Measurements from ENCODE around the gene CSAG1. TPM values are rescaled to one million over a fixed set of nuclear protein-coding genes. Genes with fewer than 3 reads are reported as not detected.
"Not testable (repeated sequence)": the region's sequence is repeated elsewhere in the genome, so short reads cannot be mapped to it uniquely, and the experiment has no call there.

CSAG1 gene
- total RNA-seq, 1 experiment from 2014 or later: not detected

- H3K4me1 ChIP-seq (ENCODE audit: control insufficient read depth, insufficient read depth, low read length); BruUV-seq (replicated peaks); intact Hi-C loops (cut with micrococcal nuclease; ENCODE audit: unreplicated experiment); ATAC-seq; CTCF ChIA-PET; H3K27ac ChIP-seq (ENCODE audit: low read length); POLR2A ChIA-PET; in situ Hi-C loops (cut with HindIII; ENCODE audit: low pct_unique_long_range_greater_than_20kb, low sequenced_read_pairs); H3K4me3 ChIP-seq (ENCODE audit: low read depth in 2 of 2, low read length in 2 of 2); H3K36me3 ChIP-seq (ENCODE audit: control insufficient read depth, insufficient read depth, low read length); H3K9me3 ChIP-seq (ENCODE audit: control insufficient read depth, insufficient read depth, low read depth, low read length); H3K27me3 ChIP-seq (ENCODE audit: control insufficient read depth, insufficient read depth, low read length); DNase-seq (ENCODE audit: low read depth, low spot score): not testable (repeated sequence)
Measured at GRCh38 chrX:152759544-152759943, 26.0 kb upstream of the CSAG1 start.

GRCh38 chrX:152758918-152759317 is 25.4 kb upstream of the CSAG1 start, which contains the start of gene CSAG3:
Gene CSAG3, plus strand, starts transcription at chrX:152759218.
- intact Hi-C loops (cut with micrococcal nuclease; ENCODE audit: unreplicated experiment); BruUV-seq (replicated peaks); DNase-seq (ENCODE audit: low read depth, low spot score); POLR2A ChIA-PET; H3K36me3 ChIP-seq (ENCODE audit: control insufficient read depth, insufficient read depth, low read length); ATAC-seq; H3K4me3 ChIP-seq (ENCODE audit: low read depth in 2 of 2, low read length in 2 of 2); H3K4me1 ChIP-seq (ENCODE audit: control insufficient read depth, insufficient read depth, low read length); H3K27ac ChIP-seq (ENCODE audit: low read length); H3K27me3 ChIP-seq (ENCODE audit: control insufficient read depth, insufficient read depth, low read length); H3K9me3 ChIP-seq (ENCODE audit: control insufficient read depth, insufficient read depth, low read depth, low read length); CTCF ChIA-PET; in situ Hi-C loops (cut with HindIII; ENCODE audit: low pct_unique_long_range_greater_than_20kb, low sequenced_read_pairs): not testable (repeated sequence)

GRCh38 chrX:152754871-152755270 is 21.4 kb upstream of the CSAG1 start:
- intact Hi-C loops (cut with micrococcal nuclease; ENCODE audit: unreplicated experiment); ATAC-seq; DNase-seq (ENCODE audit: low read depth, low spot score); H3K4me3 ChIP-seq (ENCODE audit: low read depth in 2 of 2, low read length in 2 of 2); H3K36me3 ChIP-seq (ENCODE audit: control insufficient read depth, insufficient read depth, low read length); H3K4me1 ChIP-seq (ENCODE audit: control insufficient read depth, insufficient read depth, low read length); H3K27me3 ChIP-seq (ENCODE audit: control insufficient read depth, insufficient read depth, low read length); H3K27ac ChIP-seq (ENCODE audit: low read length); BruUV-seq (replicated peaks); CTCF ChIA-PET; H3K9me3 ChIP-seq (ENCODE audit: control insufficient read depth, insufficient read depth, low read depth, low read length); POLR2A ChIA-PET; in situ Hi-C loops (cut with HindIII; ENCODE audit: low pct_unique_long_range_greater_than_20kb, low sequenced_read_pairs): not testable (repeated sequence)

DNA sequence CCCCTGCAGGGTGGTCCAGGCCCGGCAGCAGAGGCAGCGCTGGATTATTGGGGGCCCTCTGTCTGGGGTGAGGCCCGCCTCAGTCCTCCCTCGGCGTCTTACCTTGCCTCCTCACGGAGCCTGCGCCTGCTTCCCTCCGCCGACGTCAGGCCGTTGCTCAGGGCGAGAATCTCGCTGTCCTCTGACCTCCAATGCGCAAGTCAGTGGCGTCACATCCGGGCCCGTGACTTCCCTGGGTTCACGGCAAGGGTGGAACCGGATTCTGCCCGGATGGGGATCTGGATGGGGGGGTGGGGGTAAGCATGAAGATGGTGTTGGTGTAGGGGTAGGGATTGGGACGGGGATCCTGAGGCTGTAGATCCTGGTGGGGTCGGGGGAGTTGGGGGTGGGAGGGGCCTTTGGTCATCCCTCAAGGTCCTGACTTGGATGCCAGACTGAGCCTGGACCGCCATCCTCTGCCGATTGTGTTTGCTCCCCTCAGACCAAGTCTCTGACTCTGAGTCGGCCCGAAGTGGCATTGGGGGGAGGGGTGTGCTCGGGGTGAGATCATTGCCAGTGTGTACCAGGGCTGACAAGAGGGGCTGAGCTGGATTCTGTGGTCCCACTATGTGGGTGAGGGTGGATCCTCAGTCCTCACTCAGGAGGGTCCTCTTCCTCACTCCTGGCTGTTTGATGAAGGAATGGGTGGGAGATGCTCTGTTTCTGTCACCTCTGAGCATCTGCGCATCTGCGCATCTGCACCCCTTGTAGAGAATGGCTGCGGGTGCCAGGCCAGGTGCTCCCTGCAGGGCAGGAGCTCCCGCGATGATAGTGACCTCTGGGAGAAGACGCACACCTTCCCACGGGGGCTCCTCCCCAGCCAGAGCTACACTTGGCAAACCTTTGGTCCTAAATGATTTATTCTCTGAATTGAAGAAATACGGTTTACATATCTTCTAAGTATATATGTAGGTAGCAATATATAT is 20.4 kb upstream of the CSAG1 start, which contains the start of gene MAGEA2:
Gene MAGEA2, minus strand, starts transcription at position 157 of the 965 bp plus-strand sequence. CDS start 2,479 bp downstream, outside the sequence.
- DNase-seq (ENCODE audit: low read depth, low spot score); H3K9me3 ChIP-seq (ENCODE audit: control insufficient read depth, insufficient read depth, low read depth, low read length); H3K27ac ChIP-seq (ENCODE audit: low read length); H3K36me3 ChIP-seq (ENCODE audit: control insufficient read depth, insufficient read depth, low read length); CTCF ChIA-PET; ATAC-seq; POLR2A ChIA-PET; H3K4me1 ChIP-seq (ENCODE audit: control insufficient read depth, insufficient read depth, low read length); H3K4me3 ChIP-seq (ENCODE audit: low read depth in 2 of 2, low read length in 2 of 2); in situ Hi-C loops (cut with HindIII; ENCODE audit: low pct_unique_long_range_greater_than_20kb, low sequenced_read_pairs); intact Hi-C loops (cut with micrococcal nuclease; ENCODE audit: unreplicated experiment); BruUV-seq (replicated peaks); H3K27me3 ChIP-seq (ENCODE audit: control insufficient read depth, insufficient read depth, low read length): not testable (repeated sequence)

DNA sequence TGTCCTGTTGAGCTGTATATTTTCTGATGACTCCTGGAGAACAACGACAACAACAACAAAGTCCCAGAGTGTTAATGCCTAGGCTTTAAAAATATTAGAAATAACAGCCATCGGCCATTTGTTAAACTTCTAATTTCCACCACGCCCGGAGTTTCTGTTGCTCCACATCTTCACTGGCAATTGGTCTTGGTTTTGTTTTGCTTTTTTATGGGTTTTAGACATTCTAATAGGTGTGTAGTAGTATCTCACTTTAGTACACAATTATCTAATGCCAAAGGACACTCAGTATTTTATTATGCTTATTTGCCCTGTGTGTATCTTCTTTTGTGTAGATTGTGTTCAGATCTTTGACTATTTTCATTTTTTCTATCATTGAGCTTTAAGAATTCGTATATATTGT is 5.0 kb upstream of the CSAG1 start:
- CTCF ChIA-PET: no interaction called here
- no peaks in the 10 kb centered on the region for H3K36me3 ChIP-seq (ENCODE audit: control insufficient read depth, insufficient read depth, low read length)
- H3K4me3 ChIP-seq (ENCODE audit: low read depth in 2 of 2, low read length in 2 of 2): no peak overlapping the region
- no TSS peak for BruUV-seq (replicated peaks)
- POLR2A ChIA-PET: no interaction called here
- ATAC-seq: no peak
- H3K27ac ChIP-seq (ENCODE audit: low read length): no peak overlapping the region
- no peaks in the 10 kb centered on the region for H3K9me3 ChIP-seq (ENCODE audit: control insufficient read depth, insufficient read depth, low read depth, low read length)
- no peaks in the 10 kb centered on the region for H3K4me1 ChIP-seq (ENCODE audit: control insufficient read depth, insufficient read depth, low read length)
- intact Hi-C loops (cut with micrococcal nuclease; ENCODE audit: unreplicated experiment) (no loop called here), in situ Hi-C loops (cut with HindIII; ENCODE audit: low pct_unique_long_range_greater_than_20kb, low sequenced_read_pairs) (no loop called here)
- H3K27me3 ChIP-seq (ENCODE audit: control insufficient read depth, insufficient read depth, low read length): no peaks in the 10 kb centered on the region
- TF ChIP-seq SIN3A (IDR thresholded peaks at IDR 0.05; ENCODE audit: borderline replicate concordance, insufficient read depth, low read depth, low read length): no peak
- TF ChIP-seq REST (IDR thresholded peaks at IDR 0.05; ENCODE audit: insufficient read depth in 1 of 2, low read depth in 2 of 2, low read length in 1 of 2): no peak
- TF ChIP-seq TCF7L2 (IDR thresholded peaks at IDR 0.05; ENCODE audit: low read depth, low read length): no peak
- no peak for DNase-seq (ENCODE audit: low read depth, low spot score)

- H3K4me1 ChIP-seq (ENCODE audit: control insufficient read depth, insufficient read depth, low read length); intact Hi-C loops (cut with micrococcal nuclease; ENCODE audit: unreplicated experiment); in situ Hi-C loops (cut with HindIII; ENCODE audit: low pct_unique_long_range_greater_than_20kb, low sequenced_read_pairs); ATAC-seq; H3K9me3 ChIP-seq (ENCODE audit: control insufficient read depth, insufficient read depth, low read depth, low read length); H3K4me3 ChIP-seq (ENCODE audit: low read depth in 2 of 2, low read length in 2 of 2); H3K36me3 ChIP-seq (ENCODE audit: control insufficient read depth, insufficient read depth, low read length); H3K27ac ChIP-seq (ENCODE audit: low read length); BruUV-seq (replicated peaks); DNase-seq (ENCODE audit: low read depth, low spot score); CTCF ChIA-PET; POLR2A ChIA-PET; H3K27me3 ChIP-seq (ENCODE audit: control insufficient read depth, insufficient read depth, low read length): not testable (repeated sequence)
Measured at GRCh38 chrX:152736528-152736927, 3.0 kb upstream of the CSAG1 start.

Measured in Panc1 (cell line).